NCI-H510A treated with DMSO at 0.1 percent for 48 hours (cell line): Measurements from ENCODE around the gene TLR9.
"Not testable (repeated sequence)": the region's sequence is repeated elsewhere in the genome, so short reads cannot be mapped to it uniquely, and the experiment has no call there.

Source experiments
- DNase-seq: peaks from one replicate; lab custom pipeline; 2025; lab: John Stamatoyannopoulos, UW

The TLR9 gene

DNA sequence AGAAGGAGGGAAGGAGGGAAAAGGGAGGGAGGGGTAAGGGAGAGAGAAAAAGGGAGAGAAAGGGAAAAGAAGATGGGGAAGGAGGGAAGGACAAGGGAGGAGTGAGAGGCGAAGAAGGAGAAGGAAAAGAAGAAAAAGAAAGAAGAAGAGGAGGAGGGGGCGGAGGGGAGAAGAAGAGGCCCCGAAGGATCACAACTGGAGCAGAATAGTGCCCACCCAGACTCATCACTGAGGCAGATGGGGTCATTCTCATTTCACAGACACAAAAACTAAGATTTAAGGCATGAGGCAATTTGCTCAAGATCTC lies 30.2 kb downstream of the TLR9 start:
- no peak for DNase-seq

GRCh38 chr3:52194485-52195290 lies 30.8 kb downstream of the TLR9 start:
- DNase-seq, result no peak

DNA sequence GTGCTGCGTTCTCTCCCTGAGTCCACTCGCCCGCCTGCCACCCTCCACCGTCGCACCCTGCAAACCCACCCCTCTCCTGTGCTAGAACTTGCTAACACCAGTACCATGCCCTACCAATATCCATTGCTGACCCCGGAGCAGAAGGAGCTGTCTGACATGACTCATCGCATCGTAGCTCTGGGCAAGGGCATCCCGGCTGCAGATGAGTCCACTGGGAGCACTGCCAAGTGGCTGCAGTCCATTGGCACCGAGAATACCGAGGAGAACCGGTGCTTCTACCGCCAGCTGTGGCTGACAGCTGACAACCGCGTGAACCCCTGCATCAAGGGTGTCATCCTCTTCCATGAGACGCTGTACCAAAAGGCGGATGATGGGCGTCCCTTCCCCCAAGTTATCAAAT lies 32.4 kb downstream of the TLR9 start:
- DNase-seq, result no peak

GRCh38 chr3:52191663-52192062 lies 33.8 kb downstream of the TLR9 start:
- no peak for DNase-seq

DNA sequence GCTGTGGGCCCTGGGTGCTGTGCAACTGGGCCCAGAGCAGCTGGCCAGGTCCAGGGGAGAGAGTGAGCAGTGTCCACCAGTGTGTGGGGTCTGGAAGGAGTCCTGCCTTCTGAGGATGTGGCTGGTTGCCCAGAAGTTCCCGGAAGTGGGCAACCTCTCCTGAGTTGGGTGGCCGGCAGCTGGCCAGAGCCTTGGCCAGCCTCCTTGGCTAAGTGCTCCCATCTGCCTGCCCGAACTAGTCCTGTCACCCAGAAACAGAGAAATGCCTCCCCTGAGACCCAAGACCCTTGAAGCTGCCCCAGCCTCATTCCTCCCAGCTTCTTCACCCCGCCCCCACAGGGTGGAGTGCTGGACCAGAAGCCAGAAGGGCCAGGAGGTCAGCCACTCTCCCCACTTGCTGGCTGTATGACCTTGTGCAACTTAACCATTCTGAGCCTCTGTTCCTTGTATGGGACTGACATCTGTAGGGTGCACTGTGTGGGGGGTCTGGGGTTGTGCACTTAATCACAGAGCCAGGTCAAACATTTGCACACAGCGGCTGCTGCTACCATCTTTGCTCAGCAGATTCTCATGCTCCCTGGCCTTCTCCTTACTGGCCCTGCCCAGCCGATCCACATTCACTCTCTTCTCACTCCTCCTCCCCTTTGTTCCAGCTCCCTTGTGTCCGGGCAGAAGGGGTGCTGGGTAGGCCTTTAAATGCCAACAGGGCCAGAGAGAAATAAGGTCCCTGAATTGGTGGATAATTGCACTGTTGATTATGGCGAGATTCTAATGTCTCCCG lies 35.0 kb downstream of the TLR9 start:
- DNase-seq, result no peak

DNA sequence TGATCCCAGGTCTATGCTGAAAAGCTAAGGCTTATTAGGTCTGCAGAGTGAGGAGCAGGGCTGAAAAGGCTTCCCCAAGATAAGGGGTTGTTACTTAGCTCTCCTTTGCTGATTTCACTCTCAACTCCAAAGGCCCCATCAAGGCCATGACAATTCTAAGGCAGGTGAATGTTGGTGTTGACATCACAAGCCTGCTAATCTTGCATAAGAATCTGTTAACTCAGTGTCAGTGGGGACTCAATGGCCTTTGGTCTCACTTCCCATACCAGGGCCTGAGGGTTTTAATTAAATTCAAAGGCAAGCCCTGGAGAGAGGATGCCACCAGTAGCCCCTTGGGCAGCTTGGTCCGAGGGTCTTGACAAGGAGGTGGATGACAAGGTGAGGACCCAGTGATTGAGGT lies 36.9 kb downstream of the TLR9 start:
- no peak for DNase-seq

GRCh38 chr3:52186729-52187128 lies 38.7 kb downstream of the TLR9 start:
- DNase-seq, result no peak

DNA sequence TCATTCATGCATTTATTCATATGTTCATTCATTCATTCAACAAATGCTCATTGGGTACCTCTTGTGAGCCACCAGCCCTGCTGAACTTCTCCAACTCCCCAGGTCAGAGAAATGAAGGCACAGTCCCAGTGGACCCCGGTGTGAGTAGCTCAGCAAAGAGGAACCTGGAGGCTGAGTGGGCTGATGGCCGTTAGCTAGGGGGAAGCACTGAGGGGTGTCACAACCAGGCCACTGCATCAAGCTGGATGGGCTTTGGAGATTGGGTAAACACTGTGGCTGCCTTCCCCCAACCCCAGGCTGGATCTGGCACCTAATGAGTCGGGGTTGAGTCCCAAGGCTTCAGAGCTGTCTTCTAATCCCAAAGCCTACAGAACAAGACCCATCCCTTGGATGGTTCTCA lies 39.6 kb downstream of the TLR9 start:
- DNase-seq, result no peak

- DNase-seq, result no peak
Measured at GRCh38 chr3:52185311-52185710, 40.1 kb downstream of the TLR9 start.

DNA sequence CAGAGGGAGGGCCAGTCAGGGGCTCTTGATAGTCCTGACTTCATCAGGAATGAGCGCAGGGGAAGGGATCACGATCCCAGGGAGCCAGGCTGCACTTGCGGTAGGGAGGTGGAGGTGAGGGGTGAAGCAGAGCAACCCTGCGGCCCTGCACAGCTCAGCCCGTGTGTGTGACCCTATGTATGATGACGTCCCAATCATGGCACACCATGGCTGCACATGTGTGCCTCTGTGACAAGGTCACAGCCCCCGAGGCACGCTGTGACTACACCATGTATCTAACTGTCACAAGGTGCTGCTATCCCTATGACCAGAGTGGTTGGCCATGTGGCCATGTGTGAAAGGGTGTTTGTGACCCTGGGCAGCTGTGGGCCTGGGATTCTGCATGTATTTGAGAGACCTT lies 40.8 kb downstream of the TLR9 start:
- no peak for DNase-seq

GRCh38 chr3:52183786-52184445 lies 41.5 kb downstream of the TLR9 start:
- no peak for DNase-seq

DNA sequence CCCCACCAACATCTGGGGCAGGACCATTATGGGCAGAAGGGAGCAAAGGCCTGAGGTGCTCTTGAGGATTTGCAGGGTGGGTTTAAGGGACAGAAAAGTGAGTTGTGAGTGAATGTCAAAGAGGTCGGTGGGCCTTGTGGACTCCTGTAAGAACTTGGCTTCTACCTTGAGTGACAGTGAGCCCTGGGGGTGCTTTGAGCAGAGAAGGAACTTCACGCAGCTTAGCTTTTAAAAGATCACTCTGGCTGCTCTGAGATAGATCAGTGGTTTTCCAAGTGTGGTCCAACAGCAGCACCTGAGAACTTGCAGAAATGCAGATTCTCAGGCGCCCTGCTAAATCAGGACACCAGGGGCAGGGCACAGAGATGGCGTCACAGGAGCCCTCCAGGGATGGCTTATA lies 42.8 kb downstream of the TLR9 start:
- no peak for DNase-seq

DNA sequence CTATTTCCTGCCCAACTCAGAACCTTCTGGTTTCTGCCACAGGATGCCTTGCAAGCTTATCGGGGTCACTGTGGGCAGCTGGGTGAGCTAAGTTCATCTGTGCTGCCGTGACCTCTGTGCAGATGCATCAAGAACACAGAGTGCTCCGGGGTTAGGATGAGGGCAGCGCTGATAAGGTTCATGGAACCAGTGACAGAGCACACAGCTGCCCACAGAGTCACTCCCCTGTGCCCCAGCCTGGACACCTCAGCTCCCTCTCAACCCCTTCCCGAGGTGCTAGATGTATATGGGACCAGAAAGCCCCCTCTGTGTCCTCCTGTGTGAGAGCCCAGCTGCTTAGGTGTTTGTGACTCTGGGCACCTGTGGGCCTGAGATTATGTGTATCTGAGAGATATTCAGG lies 43.2 kb downstream of the TLR9 start:
- no peak for DNase-seq

DNA sequence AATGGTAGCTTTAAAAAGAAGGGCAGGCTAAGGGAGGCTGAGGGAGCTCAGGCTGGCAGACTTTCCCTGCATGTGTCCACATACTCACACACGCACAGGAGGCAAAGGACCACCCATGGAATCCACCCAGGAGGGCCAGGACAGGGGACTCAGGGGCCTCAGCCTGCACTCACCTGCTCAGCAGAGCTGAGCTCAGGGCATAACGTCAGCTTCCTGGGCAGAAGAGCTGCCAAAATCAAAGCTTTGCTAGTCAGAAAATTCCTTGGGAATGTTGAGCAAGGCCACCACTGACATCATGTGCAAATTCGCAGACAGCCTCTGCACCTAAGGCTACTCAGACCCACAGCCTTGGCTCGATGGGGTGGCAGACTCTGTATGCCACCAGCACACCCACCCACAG lies 43.9 kb downstream of the TLR9 start:
- no peak for DNase-seq

GRCh38 chr3:52178537-52178936 lies 46.9 kb downstream of the TLR9 start:
- no peak for DNase-seq

DNA sequence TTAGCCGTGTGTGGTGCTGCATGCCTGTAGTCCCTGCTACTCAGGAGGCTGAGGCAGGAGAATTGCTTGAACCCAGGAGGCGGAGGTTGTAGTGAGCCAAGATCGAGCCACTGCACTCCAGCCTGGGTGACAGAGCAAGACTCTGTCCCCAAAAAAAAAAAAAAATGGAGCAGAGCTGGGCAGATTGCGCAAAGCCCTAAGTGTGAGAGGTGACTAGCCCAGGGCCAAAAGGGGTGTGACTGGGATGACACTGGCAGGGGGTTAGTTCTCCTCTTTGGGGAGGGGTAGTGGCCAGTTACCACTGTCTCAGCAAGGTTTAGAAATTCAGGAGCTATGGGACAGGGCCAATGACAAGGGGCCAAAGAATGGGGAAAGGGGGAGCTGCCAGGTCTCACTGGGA lies 47.3 kb downstream of the TLR9 start:
- DNase-seq, result not testable (repeated sequence)

DNA sequence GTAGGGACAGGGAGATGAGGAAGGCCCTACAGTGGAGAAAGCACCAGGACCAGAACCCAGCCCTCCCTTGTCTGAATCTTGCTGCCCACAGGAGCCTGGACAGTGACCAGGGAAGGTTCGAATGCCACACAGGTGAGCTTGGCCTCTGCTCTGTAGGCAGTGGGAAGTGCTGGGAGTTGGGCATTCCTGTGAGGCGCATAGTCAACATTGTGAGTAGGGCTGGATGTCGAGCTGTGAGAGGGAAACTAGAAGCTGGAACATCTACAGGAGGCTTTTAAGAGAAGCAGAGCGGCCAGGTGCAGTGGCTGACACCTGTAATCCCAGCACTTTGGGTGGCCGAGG lies 47.8 kb downstream of the TLR9 start:
- no peak for DNase-seq

GRCh38 chr3:52176951-52177700 lies 48.3 kb downstream of the TLR9 start:
- no peak for DNase-seq

GRCh38 chr3:52176180-52176752 lies 49.2 kb downstream of the TLR9 start:
- no peak for DNase-seq

DNA sequence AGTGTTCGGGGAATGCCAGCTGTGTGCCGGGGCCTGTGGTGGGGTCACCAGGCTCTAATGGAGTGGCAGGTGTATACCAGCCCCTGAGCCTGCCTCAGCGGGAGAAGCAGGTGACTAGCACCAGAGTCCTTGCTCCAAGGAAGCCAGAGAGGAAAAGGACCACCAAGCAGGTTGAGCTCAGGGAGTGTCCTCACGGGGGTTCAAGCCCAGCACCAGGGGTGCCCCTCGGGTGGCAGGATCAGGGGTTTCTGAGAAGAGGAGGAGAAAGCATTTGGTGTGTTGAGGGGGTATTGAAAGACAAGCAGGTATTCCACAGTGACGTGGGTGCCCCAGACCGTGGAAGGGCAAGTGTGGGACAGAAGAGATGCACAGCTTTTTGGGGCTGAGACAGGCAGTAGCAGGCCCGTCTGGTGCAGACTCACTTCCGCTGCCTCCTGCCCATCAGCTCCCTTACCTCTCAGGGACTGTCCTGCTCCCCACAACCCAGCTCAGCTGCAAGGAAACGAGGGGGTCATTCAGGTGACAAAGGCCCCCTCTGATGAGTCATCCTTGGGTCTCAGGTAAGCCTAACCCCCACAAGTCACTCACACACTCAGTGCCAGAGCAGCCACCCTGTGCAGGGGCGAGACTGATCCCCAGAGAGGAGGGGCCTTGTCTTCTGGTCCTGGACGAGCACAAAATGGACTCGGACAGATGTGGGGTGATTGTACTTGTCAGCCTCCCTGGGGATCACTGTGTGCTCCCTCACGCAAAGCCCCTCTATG lies 49.8 kb downstream of the TLR9 start:
- no peak for DNase-seq

- no peak for DNase-seq
Measured at GRCh38 chr3:52174896-52175295, 50.5 kb downstream of the TLR9 start.
